Ureter (tissue), 1 donor: ENCODE data around the gene CELA2B. TPM values are rescaled to one million over a fixed set of nuclear protein-coding genes. Genes with fewer than 3 reads are reported as not detected.

Experiments
- DNase-seq: peaks from one replicate; pipeline ENCODE4 v3.0.0-alpha.2; 2020; ENCODE audit warnings: low spot score
- total RNA-seq: library from RNA; stranded (reverse); gene quantifications from one replicate; pipeline ENCODE4 v1.2.4, GENCODE V29; 2023
- donor health status: DM: yes; HTN: yes; CAD: no.

The CELA2B gene
- total RNA-seq, 1 donor from 2014 or later = not detected

DNA sequence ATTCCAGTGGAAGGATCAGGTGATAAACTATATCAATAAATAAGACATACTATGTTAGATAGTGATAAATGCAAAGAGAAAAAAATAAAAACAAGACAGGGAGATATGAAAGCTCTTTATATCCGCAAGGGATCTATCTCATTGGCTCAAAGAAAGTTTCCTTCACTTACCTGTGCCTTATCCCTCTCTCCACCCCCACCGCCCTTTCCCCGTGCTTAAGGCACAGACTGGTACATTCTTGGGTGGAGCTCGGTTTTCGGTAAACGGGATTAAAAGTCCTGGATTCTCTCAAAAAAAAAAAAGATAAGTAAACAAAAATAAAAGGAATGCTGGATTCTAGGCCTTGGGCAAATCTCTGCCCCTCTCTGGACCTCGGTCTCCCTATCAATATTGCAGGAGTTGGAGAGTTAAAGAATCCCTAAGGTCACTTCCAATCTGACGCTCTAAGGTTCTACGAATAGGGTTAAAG lies 50.2 kb downstream of the CELA2B start:
- DNase-seq = no peak

DNA sequence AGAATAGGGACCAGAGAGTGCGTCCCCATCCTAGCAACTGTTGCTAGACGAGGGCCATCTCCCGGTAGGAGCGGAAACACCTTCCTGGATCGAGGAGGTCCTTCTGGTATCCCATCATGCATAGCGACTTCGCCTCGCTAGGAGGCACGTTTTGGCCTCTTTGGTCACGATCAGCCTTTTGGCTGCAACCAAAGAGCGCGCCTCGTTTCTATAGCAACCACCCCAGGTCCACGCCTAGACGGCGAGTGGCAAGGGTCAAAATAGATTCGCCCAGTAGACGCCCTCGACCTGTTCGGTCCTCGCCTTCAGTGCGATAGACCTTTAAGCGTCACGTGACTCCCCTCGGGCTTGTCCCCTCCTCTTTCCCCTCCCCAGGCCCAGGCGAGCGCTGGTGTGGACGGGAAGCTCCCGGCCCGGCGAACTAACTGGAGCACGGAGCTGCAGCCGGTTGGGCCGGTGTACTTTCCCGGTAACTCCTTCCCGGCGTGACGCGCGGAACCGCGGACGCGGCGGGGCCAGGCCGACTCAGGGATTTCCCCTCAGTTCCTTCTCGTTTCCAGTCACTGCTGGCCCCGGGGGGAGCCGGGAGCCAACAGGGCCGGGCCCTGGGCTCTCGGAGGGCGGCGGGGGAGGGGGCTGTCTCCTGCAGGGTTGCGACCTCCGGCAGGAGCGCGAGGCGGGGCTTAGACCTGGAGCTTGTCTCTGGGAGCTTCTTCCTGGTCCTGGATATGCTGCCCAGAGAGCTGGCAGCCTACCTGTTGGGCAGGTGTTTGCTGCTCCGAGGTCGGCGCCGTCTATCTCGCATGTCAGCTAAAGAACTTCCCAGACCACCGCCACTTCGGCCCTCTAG lies 50.8 kb downstream of the CELA2B start, which contains the start of gene DNAJC16:
TSS of gene DNAJC16 (plus strand) at position 359 of the 850 bp plus-strand sequence. CDS start 2,258 bp downstream, outside the sequence.
- peak; percentile 100 for DNase-seq

DNA sequence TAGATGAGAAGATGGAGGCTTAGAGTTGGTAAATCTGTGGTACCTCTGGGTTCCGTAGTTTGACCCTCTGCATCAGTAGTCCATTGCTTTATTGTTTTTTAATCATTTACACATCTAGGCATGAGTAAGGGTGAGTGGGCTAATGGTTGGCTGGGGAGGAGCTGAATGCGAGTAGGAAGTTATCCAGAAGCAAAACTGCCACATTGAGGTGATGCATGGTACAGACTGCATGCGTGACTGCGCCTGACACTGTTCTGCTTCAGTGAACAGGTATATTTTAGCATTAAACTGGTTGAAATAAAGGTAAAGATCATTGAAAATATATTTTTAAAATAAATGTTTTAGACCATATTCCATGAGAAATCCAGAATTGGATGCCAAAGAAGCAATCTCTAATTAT lies 55.1 kb downstream of the CELA2B start:
- no peak for DNase-seq

DNA sequence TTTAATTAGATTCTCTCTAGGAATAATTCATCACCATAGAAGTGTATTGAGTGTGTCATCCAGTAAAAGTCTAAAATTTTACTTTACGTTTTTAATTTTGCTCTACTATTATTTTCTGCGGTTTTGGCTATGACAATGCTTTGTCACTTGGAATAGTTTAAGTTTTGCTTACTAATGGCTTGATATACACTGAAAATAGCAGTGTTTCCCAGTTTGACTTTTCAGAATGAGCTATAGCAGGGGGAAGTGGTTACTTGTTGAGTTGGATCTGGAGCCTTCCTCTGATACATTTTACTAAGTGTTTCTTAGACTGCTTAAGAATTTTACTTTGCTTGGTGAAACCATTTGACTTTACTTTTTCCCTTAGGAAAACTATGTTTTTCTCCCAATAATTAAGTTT lies 55.8 kb downstream of the CELA2B start:
- DNase-seq = no peak

DNA sequence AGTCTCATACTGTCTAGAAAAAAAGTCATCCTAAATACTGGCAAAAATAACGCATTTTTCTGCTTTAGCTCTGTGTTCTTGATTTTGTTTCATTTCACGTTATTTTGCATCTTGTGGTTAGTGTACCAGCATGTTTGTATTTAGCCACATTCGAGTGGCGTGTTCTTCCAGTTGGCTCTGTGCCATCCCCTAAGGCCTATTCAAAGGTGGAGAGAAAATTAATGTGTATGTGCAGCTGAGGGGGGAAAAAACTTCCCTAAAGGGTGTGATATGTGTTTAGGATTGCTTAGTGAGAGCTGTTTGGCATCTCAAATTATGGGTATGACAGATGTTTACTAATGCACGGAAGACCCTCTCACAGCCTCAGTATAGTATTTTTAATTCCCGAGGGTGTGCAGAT lies 62.9 kb downstream of the CELA2B start:
- DNase-seq = no peak

DNA sequence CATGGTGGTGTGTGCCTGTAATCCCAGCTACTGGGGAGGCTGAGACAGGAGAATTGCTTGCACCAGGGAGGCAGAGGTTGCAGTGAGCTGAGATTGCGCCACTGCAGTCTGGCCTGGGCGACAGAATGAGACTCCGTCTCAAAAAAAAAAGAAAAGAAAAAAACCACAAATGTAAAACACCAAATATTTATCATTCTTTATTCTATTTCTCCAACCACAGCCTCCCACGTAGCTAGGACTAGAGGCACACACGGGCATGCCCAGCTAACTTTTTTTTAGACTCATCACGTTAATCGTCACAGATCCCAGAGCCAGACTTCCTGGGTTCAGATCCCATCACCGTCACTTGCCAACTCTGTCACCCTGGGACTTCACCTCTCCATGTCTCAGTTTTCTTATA lies 64.3 kb downstream of the CELA2B start:
- DNase-seq = no peak

Other genes with a start within 250 kb of the CELA2B start
- gene FHAD1, start 228.9 kb upstream of the CELA2B start, total RNA-seq = 12.3 TPM
- gene EFHD2, start 66.2 kb upstream of the CELA2B start, total RNA-seq = 103 TPM
- not detected for gene CTRC, start 37.7 kb upstream of the CELA2B start, total RNA-seq
- gene CELA2A, start 19.4 kb upstream of the CELA2B start, total RNA-seq = 0.44 TPM
- 16.8 TPM for gene CASP9, start 48.1 kb downstream of the CELA2B start, total RNA-seq
- gene DNAJC16, start 50.7 kb downstream of the CELA2B start, total RNA-seq = 43.8 TPM
- 2.0 TPM for gene AGMAT, start 108.9 kb downstream of the CELA2B start, total RNA-seq
- 92.0 TPM for gene DDI2, start 141.4 kb downstream of the CELA2B start, total RNA-seq
- 40.6 TPM for gene PLEKHM2, start 208.2 kb downstream of the CELA2B start, total RNA-seq